WTC11 (cell line): Measurements from ENCODE around the gene UNC50.

Source experiments
- ATF1 ChIP-seq: sonication (generic); formaldehyde crosslinking; IDR thresholded peaks from 2 replicates; pipeline ENCODE4 v1.8.1; 2023; ENCODE audit warnings: mild to moderate bottlenecking, moderate library complexity, missing genetic modification reagents
- NR2C2 ChIP-seq: sonication (generic); formaldehyde crosslinking; IDR thresholded peaks from 2 replicates; pipeline ENCODE4 v1.8.0; 2022; ENCODE audit warnings: mild to moderate bottlenecking, missing genetic modification reagents
- ZNF219 ChIP-seq: sonication (generic); formaldehyde crosslinking; IDR thresholded peaks from 2 replicates; pipeline ENCODE4 v1.8.0; 2023; ENCODE audit warnings: missing genetic modification reagents, mild to moderate bottlenecking, borderline replicate concordance
- TF ChIP-seq, protein P1 (sequence below): fragments of 200-600 bp; IDR thresholded peaks from 2 replicates; pipeline ENCODE4 v1.8.0; 2022; ENCODE audit warnings: antibody characterized with exemption

DNA sequence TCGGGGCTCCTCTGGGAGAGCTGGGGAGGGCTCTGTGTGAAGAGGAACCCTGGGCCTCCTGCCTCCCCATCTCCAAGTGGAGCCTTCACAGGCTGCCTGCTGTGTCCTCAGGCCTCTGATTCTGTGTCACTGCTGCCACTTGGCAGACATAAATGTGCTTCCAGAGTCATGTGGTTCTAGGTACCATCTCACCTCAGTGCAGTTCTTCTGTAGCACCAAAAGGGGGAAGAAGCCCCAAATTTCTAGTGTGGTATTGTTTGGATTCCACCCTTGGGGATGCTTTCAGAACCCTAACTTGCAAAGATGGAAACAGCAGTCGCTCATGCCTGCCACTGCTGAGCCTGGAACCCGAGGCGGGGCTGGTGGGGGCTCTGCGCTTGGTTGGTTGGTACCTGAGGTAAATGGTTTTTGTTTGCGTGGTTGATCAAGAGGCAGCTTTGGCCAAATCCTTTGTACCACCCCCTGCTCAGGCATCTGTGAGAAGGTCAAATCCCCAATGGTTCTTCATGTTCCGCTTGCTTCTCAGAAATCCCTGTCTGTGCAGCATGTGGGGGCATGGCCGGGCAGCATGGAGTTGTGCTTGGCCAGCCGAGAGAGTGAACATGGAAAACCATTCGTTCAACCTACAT, 27.6 kb upstream of the UNC50 start:
- no peak for TF ChIP-seq ZNF219 (CRISPR knock-in tag)
- TF ChIP-seq, protein P1, sequence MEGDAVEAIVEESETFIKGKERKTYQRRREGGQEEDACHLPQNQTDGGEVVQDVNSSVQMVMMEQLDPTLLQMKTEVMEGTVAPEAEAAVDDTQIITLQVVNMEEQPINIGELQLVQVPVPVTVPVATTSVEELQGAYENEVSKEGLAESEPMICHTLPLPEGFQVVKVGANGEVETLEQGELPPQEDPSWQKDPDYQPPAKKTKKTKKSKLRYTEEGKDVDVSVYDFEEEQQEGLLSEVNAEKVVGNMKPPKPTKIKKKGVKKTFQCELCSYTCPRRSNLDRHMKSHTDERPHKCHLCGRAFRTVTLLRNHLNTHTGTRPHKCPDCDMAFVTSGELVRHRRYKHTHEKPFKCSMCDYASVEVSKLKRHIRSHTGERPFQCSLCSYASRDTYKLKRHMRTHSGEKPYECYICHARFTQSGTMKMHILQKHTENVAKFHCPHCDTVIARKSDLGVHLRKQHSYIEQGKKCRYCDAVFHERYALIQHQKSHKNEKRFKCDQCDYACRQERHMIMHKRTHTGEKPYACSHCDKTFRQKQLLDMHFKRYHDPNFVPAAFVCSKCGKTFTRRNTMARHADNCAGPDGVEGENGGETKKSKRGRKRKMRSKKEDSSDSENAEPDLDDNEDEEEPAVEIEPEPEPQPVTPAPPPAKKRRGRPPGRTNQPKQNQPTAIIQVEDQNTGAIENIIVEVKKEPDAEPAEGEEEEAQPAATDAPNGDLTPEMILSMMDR: no peak
- no peak for TF ChIP-seq NR2C2
- no peak for TF ChIP-seq ATF1 (CRISPR knock-in tag)
